Activated T-helper 17 cell treated with anti-CD3 and anti-CD28 coated beads, Interleukin-2, amount 50 U/mL, for 72 hours (primary cell): Measurements from ENCODE around the gene CNTN4. TPM values are rescaled to one million over a fixed set of nuclear protein-coding genes. Genes with fewer than 3 reads are reported as not detected.
"Not testable (repeated sequence)": the region's sequence is repeated elsewhere in the genome, so short reads cannot be mapped to it uniquely, and the experiment has no call there.

ENCODE experiments used
- ATAC-seq: fragments of 150-1000 bp; cut with Tn5 transposase; replicated peaks from 2 replicates; pipeline ENCODE4 v1.10.0; 2021; ENCODE audit warnings: mild to moderate bottlenecking, moderate library complexity
- H3K27ac Mint-ChIP-seq: one replicate; pipeline ENCODE4 v1.8.0; 2022; ENCODE audit warnings: mixed read lengths
- H3K27me3 Mint-ChIP-seq: one replicate; pipeline ENCODE4 v1.8.0; 2022; ENCODE audit warnings: mixed read lengths
- H3K36me3 Mint-ChIP-seq: one replicate; pipeline ENCODE4 v1.8.0; 2022; ENCODE audit warnings: low read depth, mild to moderate bottlenecking, mixed read lengths
- H3K4me1 Mint-ChIP-seq: one replicate; pipeline ENCODE4 v1.8.0; 2022; ENCODE audit warnings: mixed read lengths
- H3K4me3 Mint-ChIP-seq: one replicate; pipeline ENCODE4 v1.8.0; 2022; ENCODE audit warnings: mild to moderate bottlenecking, mixed read lengths
- H3K9me3 Mint-ChIP-seq: one replicate; pipeline ENCODE4 v1.8.0; 2022; ENCODE audit warnings: mixed read lengths
- total RNA-seq, 2 donors: library from RNA; stranded (reverse); gene quantifications; one replicate each; pipeline ENCODE4 v1.2.3, GENCODE V29; 2022

CNTN4 gene
- total RNA-seq, 2 donors from 2014 or later: not detected

- H3K9me3 Mint-ChIP-seq: no peaks in the 10 kb centered on the region
- no peak for ATAC-seq
- no peaks in the 10 kb centered on the region for H3K4me1 Mint-ChIP-seq
- H3K27me3 Mint-ChIP-seq: peaks cover 12% of the 10 kb centered on the region
- H3K36me3 Mint-ChIP-seq: no peaks in the 10 kb centered on the region
- H3K4me3 Mint-ChIP-seq: no peak overlapping the region
- H3K27ac Mint-ChIP-seq: no peak overlapping the region
Observed at GRCh38 chr3:2513986-2514385, 415.3 kb downstream of the CNTN4 start.

GRCh38 chr3:2516762-2517441 lies 418.2 kb downstream of the CNTN4 start:
- no peak for ATAC-seq
- H3K27ac Mint-ChIP-seq: no peak overlapping the region
- H3K4me1 Mint-ChIP-seq: no peaks in the 10 kb centered on the region

GRCh38 chr3:2517500-2518172 lies 419.0 kb downstream of the CNTN4 start:
- Mint-ChIP-seq H3K9me3 (no peaks in the 10 kb centered on the region), H3K4me1 (no peaks in the 10 kb centered on the region), H3K36me3 (no peaks in the 10 kb centered on the region), H3K27ac (no peak overlapping the region), H3K4me3 (no peak overlapping the region), H3K27me3 (peaks cover 12% of the 10 kb centered on the region)
- no peak for ATAC-seq

More at GRCh38 chr3:2516762-2517441, 418.2 kb downstream of the CNTN4 start:
- H3K27me3 Mint-ChIP-seq: peaks cover 12% of the 10 kb centered on the region
- H3K36me3 Mint-ChIP-seq: no peaks in the 10 kb centered on the region
- no peaks in the 10 kb centered on the region for H3K9me3 Mint-ChIP-seq
- H3K4me3 Mint-ChIP-seq: no peak overlapping the region

- H3K36me3 Mint-ChIP-seq: no peaks in the 10 kb centered on the region
- H3K27ac Mint-ChIP-seq: no peak overlapping the region
- no peak for ATAC-seq
- no peaks in the 10 kb centered on the region for H3K9me3 Mint-ChIP-seq
- H3K27me3 Mint-ChIP-seq: peaks cover 8% of the 10 kb centered on the region
- no peaks in the 10 kb centered on the region for H3K4me1 Mint-ChIP-seq
- H3K4me3 Mint-ChIP-seq: no peak overlapping the region
Observed at GRCh38 chr3:2523281-2523836, 424.7 kb downstream of the CNTN4 start.

- peak; percentile 14 for ATAC-seq
- Mint-ChIP-seq H3K4me1 (no peaks in the 10 kb centered on the region), H3K27me3 (peaks cover 7% of the 10 kb centered on the region), H3K4me3 (no peak overlapping the region), H3K9me3 (peaks cover 3% of the 10 kb centered on the region), H3K27ac (no peak overlapping the region), H3K36me3 (no peaks in the 10 kb centered on the region)
Observed at GRCh38 chr3:2525968-2526367, 427.3 kb downstream of the CNTN4 start.

GRCh38 chr3:2526926-2527325 lies 428.3 kb downstream of the CNTN4 start:
- no peak overlapping the region for H3K27ac Mint-ChIP-seq
- H3K27me3 Mint-ChIP-seq: peaks cover 7% of the 10 kb centered on the region
- no peak overlapping the region for H3K4me3 Mint-ChIP-seq
- H3K36me3 Mint-ChIP-seq: no peaks in the 10 kb centered on the region
- no peak for ATAC-seq
- peaks cover 5% of the 10 kb centered on the region for H3K9me3 Mint-ChIP-seq
- H3K4me1 Mint-ChIP-seq: no peaks in the 10 kb centered on the region

GRCh38 chr3:2527328-2527727 lies 428.7 kb downstream of the CNTN4 start:
- not testable (repeated sequence) for H3K27ac Mint-ChIP-seq, ATAC-seq, H3K36me3 Mint-ChIP-seq

GRCh38 chr3:2534767-2535166 lies 436.1 kb downstream of the CNTN4 start:
- not testable (repeated sequence) for ATAC-seq, H3K4me3 Mint-ChIP-seq

More at GRCh38 chr3:2527328-2527727, 428.7 kb downstream of the CNTN4 start:
- not testable (repeated sequence) for H3K27me3 Mint-ChIP-seq, H3K4me3 Mint-ChIP-seq, H3K4me1 Mint-ChIP-seq, H3K9me3 Mint-ChIP-seq

GRCh38 chr3:2535206-2535605 lies 436.5 kb downstream of the CNTN4 start:
- Mint-ChIP-seq H3K36me3 (no peaks in the 10 kb centered on the region), H3K4me1 (no peaks in the 10 kb centered on the region), H3K27me3 (peaks cover 14% of the 10 kb centered on the region), H3K4me3 (no peak overlapping the region), H3K9me3 (peaks cover 5% of the 10 kb centered on the region), H3K27ac (no peak overlapping the region)
- no peak for ATAC-seq

More at GRCh38 chr3:2534767-2535166, 436.1 kb downstream of the CNTN4 start:
- not testable (repeated sequence) for H3K9me3 Mint-ChIP-seq, H3K4me1 Mint-ChIP-seq, H3K27ac Mint-ChIP-seq, H3K36me3 Mint-ChIP-seq
- peaks cover 14% of the 10 kb centered on the region for H3K27me3 Mint-ChIP-seq

GRCh38 chr3:2536575-2536974 lies 437.9 kb downstream of the CNTN4 start:
- H3K4me1 Mint-ChIP-seq: no peaks in the 10 kb centered on the region
- H3K27ac Mint-ChIP-seq: no peak overlapping the region

GRCh38 chr3:2540115-2540514 lies 441.4 kb downstream of the CNTN4 start:
- Mint-ChIP-seq H3K4me1 (no peaks in the 10 kb centered on the region), H3K36me3 (no peaks in the 10 kb centered on the region), H3K27me3 (peaks cover 9% of the 10 kb centered on the region), H3K27ac (no peak overlapping the region), H3K9me3 (no peaks in the 10 kb centered on the region), H3K4me3 (no peak overlapping the region)
- ATAC-seq: no peak

More at GRCh38 chr3:2536575-2536974, 437.9 kb downstream of the CNTN4 start:
- H3K9me3 Mint-ChIP-seq: no peaks in the 10 kb centered on the region
- no peaks in the 10 kb centered on the region for H3K36me3 Mint-ChIP-seq
- peaks cover 10% of the 10 kb centered on the region for H3K27me3 Mint-ChIP-seq
- no peak for ATAC-seq
- H3K4me3 Mint-ChIP-seq: no peak overlapping the region

- Mint-ChIP-seq H3K27me3 (peaks cover 8% of the 10 kb centered on the region), H3K27ac (no peak overlapping the region), H3K36me3 (no peaks in the 10 kb centered on the region), H3K4me3 (no peak overlapping the region), H3K9me3 (no peaks in the 10 kb centered on the region), H3K4me1 (no peaks in the 10 kb centered on the region)
- ATAC-seq: no peak
Observed at GRCh38 chr3:2543247-2543646, 444.6 kb downstream of the CNTN4 start.

GRCh38 chr3:2544212-2544611 lies 445.5 kb downstream of the CNTN4 start:
- no peak overlapping the region for H3K4me3 Mint-ChIP-seq
- H3K27ac Mint-ChIP-seq: no peak overlapping the region
- peaks cover 5% of the 10 kb centered on the region for H3K27me3 Mint-ChIP-seq
- no peak for ATAC-seq
- no peaks in the 10 kb centered on the region for H3K4me1 Mint-ChIP-seq
- no peaks in the 10 kb centered on the region for H3K9me3 Mint-ChIP-seq
- no peaks in the 10 kb centered on the region for H3K36me3 Mint-ChIP-seq

- no peaks in the 10 kb centered on the region for H3K4me1 Mint-ChIP-seq
- ATAC-seq: no peak
- H3K9me3 Mint-ChIP-seq: no peaks in the 10 kb centered on the region
- H3K27me3 Mint-ChIP-seq: no peaks in the 10 kb centered on the region
- no peak overlapping the region for H3K4me3 Mint-ChIP-seq
- H3K36me3 Mint-ChIP-seq: no peaks in the 10 kb centered on the region
- no peak overlapping the region for H3K27ac Mint-ChIP-seq
Observed at GRCh38 chr3:2544718-2545117, 446.1 kb downstream of the CNTN4 start.

- Mint-ChIP-seq H3K27ac (no peak overlapping the region), H3K36me3 (no peaks in the 10 kb centered on the region)
- ATAC-seq: no peak
Observed at GRCh38 chr3:2547049-2547448, 448.4 kb downstream of the CNTN4 start.

More at GRCh38 chr3:2547049-2547448, 448.4 kb downstream of the CNTN4 start:
- no peaks in the 10 kb centered on the region for H3K9me3 Mint-ChIP-seq
- no peaks in the 10 kb centered on the region for H3K4me1 Mint-ChIP-seq
- no peaks in the 10 kb centered on the region for H3K27me3 Mint-ChIP-seq
- H3K4me3 Mint-ChIP-seq: no peak overlapping the region
